GM12892 (cell line): ENCODE data around the gene IGF1R.

Experiments used
- POLR2A ChIP-seq: IDR thresholded peaks from 2 replicates; pipeline ENCODE4 v1.6.1; 2011; ENCODE audit warnings: low read depth, low read length, control low read depth
- POLR2AphosphoS5 ChIP-seq: IDR thresholded peaks from 2 replicates; pipeline ENCODE4 v1.6.1; 2011; ENCODE audit warnings: low read depth, low read length, control low read depth

DNA sequence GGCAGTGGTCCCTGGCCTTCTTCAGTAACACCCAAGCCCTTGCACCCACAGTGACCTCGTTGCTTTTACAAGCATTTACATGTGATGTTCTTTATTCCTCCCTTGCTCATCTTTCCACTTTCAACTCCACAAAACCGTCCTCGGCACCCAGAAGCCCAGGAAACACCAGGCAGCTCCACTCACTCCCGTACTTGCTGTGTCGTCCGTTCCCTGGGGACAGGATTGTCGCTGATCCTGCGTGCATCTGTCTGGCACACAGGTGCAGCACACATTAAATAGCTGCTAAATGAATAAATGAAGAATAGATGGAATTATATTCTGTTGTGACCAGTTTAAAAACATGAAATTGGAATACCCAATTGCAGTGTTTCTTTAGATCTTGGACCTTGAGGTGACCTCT, 239.6 kb downstream of the IGF1R start:
- TF ChIP-seq POLR2A: no peak
- no peak for TF ChIP-seq POLR2AphosphoS5
